ENCODE measurements around the gene POTEJ.
"Not testable (repeated sequence)": the region's sequence is repeated elsewhere in the genome, so short reads cannot be mapped to it uniquely, and the experiment has no call there.

POTEJ gene

DNA sequence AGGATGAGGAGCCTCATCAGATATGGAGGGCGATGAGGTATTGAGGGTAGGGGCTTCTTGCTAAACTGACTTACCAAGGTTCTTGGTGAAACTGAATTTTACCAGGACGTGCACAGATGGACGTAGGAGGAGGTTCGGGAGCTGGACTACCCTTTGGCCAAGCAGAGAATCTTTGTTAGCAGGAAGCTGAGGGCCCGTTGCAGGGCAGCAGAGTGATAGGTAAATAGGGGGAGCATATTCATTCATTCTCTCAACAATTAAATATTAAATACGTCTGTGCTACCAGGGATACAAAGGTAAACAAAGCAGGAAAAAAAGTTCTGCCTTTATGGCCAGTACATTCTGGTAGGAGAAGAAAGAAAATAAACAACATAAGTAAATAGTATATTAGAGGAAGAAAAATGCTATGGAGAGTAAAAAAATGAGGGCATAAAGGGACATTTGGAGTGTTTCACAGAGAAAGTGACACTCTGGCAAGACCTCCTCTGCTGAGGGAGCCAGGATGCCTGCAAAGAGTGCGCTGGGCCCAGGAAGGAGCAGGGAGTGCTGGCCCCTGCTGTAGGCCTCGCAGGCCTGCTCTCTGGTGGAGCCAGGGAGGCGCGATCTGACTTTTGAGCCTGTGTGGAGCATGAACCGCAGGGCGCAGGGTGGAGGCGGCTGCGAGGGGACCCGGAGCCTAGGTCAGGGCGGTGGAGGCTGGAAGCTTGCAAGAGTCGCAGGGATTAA, 2.8 kb upstream of the POTEJ start:
- not testable (repeated sequence) for DNase-seq

DNA sequence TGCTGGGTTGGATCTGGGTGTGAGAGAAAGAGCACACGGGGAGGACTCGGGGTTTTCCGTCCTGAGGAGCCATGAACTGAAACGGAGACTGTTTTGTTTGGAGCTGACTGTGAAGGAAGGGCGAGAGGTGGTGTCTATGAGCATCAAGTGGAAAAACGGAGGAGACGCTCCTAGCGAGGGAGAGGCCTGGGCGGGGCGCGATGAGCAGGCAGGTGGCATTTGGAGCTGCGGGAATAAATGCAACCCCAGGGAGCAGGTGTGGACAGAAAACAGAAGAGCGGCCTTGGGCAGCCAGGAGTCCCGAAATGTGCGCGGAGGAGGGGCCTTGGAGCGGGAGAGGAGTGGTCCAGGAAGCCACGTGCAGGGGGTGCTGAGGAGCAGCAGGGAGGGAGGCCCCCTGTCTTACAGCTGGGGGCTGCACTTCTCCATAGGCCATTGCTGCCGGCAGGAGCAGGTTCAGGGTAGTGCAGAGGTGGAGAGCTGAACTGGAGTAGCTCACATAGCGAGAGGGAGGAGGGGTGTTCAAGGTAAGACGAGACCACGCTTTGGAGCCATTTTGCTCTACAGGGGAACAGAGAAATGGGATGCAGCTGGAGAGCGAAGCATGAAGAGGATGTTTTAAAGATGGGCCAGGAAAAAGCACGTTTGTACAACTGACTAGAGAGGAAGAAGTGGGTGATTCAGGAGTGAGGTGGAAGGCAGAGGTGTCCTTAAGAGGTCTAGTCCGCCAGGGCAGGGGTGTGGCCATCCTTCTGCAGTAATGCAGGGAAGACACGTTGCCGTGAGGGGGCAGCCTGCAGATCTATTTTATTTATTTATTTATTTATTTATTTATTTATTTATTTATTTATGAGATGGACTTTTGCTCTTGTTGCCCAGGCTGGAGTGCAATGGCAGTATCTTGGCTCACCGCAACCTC, 2.0 kb upstream of the POTEJ start:
- not testable (repeated sequence) for DNase-seq

DNA sequence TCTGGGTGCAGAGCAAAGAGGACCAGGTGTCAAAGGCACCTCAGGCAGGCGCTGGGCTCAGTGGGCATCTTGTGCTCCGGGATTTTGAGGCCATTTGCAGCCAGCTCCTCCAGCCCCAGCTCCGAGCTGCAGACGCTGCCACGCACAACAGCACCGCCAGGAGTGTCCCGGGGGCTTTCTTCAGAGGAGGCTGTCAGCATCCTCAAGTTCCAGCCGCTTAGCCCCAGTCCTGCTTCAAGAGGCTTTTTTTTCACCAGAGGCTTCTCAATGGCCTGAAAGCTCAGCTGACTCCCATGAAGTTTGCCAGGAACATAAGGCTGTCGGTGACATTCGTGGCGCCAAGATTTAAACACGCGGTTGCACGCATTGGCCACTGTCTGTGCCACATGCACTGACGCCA, 754 bp upstream of the POTEJ start:
- DNase-seq, result not testable (repeated sequence)

DNA sequence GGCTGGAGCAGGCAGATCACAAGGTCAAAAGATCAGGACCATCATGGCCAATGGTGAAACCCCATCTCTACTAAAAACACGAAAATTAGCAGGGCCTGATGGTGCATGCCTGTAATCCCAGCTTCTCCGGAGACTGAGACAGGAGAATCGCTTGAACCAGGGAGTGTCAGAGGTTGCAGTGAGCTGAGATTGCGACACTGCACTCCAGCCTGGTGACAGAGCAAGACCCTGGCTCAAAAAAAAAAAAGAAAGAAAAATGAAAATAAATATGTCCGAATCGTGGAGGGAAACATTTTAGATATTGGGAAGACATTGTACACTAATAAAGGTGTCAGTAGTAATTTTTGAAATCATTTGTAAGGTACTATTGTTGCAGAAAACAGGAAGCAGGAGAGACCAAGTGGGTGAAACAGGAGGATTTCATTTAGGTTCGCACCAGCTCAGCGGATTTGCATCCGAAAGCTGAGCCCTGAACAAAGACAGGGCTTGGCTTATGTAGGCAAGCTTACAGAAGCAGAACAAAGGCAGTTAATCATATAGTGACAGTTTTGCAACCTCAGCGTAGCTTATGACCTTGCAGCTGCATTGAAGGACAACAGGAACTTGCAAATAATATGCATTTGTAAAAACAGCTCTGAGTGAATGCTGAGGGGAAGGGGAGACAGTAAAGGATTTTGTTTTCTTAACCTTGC, 17.7 kb downstream of the POTEJ start:
- DNase-seq, result not testable (repeated sequence)

DNA sequence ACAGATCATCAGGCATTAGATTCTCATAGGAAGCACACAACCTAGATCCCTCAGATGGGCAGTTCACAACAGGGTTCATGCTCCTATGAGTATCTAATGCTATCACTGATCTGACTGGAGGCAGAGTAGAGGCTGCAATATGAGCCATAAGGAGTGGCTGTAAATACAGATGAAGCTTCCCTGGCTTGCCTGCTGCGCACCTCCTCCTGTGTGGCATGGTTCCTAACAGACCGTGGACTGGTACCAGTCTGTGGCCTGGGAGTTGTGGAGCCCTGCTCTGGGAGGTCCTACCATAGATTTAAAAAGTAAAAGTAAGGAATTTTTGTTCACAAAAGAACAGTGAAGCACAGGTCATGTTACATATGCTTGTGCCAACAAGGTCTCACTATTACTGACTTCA, 27.7 kb downstream of the POTEJ start:
- not testable (repeated sequence) for DNase-seq

DNA sequence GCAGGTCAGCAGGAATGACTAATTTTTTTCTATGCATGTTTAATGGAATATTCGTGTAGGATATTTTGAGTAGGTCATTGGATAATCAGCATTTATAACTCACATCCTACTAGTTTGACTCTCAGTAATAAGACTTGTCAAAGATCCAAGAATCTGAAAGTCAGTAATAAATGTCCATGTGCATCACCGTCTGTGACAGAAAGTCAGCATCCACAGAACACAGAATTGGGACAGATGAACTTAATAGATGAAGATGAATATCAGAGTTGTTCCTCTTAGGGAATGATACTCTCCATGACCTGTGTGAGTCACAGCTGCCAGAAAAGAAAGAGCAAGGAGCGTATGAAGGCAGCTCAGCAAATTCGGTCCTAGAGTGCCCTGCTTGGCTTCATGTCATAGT, 30.4 kb downstream of the POTEJ start:
- not testable (repeated sequence) for DNase-seq

DNA sequence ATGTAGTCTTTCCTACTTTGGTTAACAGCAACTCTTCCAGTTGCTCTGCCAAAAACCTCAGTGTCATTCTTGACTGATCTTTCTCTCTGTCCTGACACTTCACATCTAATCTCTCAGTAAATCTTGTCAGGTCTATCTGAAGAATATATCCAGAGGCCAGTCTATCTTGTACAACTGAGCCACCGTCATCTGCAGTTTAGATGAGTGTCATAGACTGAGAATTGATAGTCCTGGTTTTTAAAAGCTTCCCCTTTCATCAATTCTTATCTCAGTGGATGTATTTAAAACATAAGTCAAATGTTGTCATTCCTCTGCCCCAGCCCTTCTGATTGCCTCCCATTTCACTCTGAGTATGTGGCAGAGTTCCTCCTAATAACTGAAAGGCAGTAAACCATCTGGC, 38.0 kb downstream of the POTEJ start:
- DNase-seq, result not testable (repeated sequence)

DNA sequence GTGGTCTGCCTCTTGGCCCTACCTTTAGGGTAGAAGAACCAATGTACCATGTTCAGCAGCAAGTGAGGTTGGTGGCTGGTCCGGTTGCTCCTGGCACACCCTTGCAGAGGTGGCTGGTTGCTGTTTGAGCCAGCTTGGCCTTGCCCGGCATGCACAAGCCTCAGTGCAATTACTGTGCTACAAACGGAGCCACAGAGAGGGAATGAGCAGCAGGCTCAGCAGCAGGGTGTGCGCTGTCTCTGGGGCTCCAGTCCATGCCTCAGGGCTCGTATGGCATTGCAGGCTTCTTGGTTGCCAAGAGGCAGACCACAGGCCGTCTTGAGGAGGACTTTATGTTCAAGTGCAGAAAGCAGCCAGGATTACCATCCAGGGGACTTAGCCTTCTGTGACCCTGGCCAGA, 53.3 kb downstream of the POTEJ start:
- not testable (repeated sequence) for DNase-seq

DNA sequence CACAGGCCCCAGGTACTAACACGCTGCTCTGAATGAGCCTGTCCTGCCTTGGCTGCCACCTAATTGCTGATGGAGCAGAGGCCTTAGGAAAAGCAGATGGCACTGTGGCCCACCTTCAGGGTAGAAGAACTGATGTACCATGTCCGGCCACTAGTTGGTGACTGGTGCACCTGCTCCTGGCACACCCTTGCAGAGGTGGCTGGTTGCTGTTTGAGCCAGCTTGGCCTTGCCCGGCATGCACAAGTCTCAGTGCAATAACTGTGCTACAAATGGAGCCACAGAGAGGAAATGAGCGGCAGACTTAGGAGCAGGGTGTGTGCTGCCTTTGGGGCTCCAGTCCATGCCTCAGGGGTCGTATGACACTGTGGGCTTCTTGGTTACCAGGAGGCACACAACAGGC, 54.4 kb downstream of the POTEJ start:
- not testable (repeated sequence) for DNase-seq

DNA sequence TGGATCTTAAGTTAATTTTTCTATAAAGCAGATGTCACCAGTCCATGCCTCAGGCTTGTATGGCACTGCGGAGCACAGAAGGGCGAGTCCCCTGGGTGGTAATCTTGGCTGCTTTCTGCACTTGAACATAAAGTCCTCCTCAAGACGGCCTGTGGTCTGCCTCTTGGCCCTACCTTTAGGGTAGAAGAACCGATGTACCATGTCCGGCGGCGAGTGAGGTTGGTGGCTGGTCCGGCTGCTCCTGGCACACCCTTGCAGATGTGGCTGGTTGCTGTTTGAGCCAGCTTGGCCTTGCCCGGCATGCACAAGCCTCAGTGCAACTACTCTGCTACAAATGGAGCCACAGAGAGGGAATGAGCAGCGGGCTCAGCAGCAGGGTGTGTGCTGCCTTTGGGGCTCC, 56.3 kb downstream of the POTEJ start:
- not testable (repeated sequence) for DNase-seq

DNA sequence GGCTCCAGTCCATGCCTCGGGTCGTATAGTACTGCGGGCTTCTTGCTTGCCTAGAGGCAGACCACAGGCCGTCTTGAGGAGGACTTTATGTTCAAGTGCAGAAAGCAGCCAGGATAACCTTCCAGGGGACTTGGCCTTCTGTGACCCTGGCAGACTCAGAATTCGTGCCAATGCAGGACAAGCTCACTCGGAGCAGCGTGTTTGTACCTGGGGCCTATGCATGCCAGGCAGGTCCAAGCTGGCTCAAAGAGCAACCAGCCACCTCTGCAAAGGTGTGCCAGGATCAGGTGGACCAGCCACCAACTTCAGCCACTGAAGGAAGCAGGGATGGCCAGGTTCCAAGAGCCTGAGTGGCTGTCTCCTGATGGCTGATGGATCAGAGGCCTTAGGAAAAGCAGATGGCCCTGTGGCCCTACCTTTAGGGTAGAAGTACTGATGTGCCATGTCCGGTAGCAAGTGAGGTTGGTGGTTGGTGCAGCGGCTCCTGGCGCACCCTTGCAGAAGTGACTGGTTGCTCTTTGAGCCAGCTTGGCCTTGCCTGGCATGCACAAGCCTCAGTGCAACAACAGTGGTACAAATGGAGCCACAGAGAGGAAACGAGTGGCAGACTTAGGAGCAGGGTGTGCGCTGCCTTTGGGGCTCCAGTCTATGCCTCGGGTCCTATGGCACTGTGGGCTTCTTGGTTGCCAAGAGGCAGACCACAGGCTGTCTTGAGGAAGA, 58.9 kb downstream of the POTEJ start:
- not testable (repeated sequence) for DNase-seq

DNA sequence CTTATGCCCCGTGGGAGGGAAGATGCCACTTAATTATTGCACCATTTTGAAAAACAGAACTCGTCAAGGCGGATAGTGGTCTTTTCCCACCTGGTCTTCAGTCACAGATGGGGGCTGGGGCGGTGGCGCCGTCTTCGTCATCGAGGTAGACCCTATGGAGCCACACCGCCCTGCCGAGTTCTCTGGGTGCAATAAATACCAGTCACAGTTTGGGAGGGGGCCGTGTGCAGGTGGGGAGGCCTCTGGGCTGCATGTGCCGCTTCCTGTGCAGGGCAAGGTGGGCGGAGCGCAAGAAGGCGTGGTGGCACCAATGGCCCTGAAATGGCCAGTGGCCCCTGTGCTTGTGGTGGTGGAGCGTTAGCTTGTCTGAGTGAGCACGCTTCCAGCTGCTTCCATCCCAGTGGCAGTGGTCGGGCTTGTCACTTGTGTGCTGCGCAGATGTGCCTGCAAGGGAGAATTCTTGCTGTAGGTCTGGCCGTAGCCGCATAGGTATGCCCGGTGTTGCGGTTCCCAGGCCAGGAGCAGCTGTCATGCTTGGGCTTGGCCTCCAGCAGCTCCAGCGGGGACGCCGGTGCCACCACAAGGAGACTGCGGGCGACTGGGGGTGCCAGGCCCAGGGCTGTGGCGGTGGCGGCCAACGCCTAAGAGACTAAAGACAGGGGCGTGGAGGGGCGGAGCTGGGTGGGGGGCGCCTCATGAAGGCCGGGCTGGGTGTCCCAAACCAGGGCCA, 81.0 kb downstream of the POTEJ start:
- DNase-seq, result not testable (repeated sequence)

DNA sequence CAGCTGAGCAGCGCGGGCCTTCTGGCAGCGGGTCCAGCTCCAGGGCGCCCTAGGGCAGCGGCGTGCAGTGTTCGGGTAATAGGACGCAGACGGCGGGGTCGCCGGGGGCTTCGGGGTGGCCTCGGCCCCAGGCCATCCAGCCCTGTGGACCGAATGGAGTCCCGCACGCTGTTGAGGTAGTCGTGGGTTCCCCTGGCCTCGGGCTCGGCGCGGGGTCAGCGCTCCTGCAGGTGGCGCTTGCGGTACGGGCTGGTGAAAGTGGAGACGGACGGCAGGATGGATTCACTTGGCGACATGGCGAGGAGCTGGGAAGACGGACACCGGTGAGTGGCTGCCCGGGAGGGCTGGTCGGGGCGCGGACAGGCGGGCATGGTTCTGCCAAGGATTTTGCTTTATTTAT, 82.2 kb downstream of the POTEJ start:
- peak; percentile 49 for DNase-seq

DNA sequence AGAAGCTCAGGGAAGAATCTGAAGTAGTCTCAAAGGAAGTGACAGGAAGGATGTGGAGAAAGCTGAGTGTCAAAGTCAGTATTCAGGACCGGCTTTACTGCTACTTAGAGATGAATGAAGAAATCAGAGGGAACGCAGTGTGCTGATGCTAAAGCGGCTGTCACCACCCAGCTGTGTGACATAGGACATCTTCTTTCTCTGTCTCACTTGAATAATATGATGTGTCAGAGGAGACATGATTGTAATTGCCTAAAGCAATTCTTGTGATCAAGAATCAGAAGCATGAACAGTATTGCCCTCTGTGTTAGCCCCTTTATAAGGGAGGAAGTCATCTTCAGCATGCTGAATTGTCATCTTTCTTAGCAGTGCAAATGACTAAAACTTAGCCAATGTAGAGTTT, 92.0 kb downstream of the POTEJ start:
- DNase-seq, result not testable (repeated sequence)
